Right atrium auricular region (tissue), 2 donors: ENCODE data around the gene NCAPH2. TPM values are rescaled to one million over a fixed set of nuclear protein-coding genes. Genes with fewer than 3 reads are reported as not detected.
A peak's percentile ranks its signal among the peaks of the same experiment; 100 is the strongest.

ENCODE experiments used
- DNase-seq: peaks from one replicate; pipeline ENCODE4 v3.0.0-alpha.2; 2019; ENCODE audit warnings: low spot score
- H3K27ac ChIP-seq, 2 donors: fragments of 200-600 bp; sonication (generic); 1 replicate in 1 of 2; 2 replicates in 1 of 2; pipeline ENCODE4 v1.5.1; 2016 to 2019
- H3K27me3 ChIP-seq, 2 donors: fragments of 200-600 bp; sonication (generic); one replicate each; pipeline versions ENCODE4 v1.5.1 to v1.6.0; 2017 to 2019
- H3K36me3 ChIP-seq: fragments of 200-600 bp; sonication (generic); one replicate; pipeline ENCODE4 v1.5.1; 2016
- H3K4me1 ChIP-seq, 2 donors: fragments of 200-600 bp; sonication (generic); one replicate each; pipeline versions ENCODE4 v1.5.1 to v1.6.0; 2017 to 2019
- H3K4me3 ChIP-seq, 2 donors: fragments of 200-600 bp; sonication (generic); 1 replicate in 1 of 2; 2 replicates in 1 of 2; pipeline ENCODE4 v1.5.1; 2017 to 2019; ENCODE audit warnings: mild to moderate bottlenecking in 1 of 2, moderate library complexity in 1 of 2
- H3K9me3 ChIP-seq, 2 donors: fragments of 200-600 bp; sonication (generic); one replicate each; pipeline ENCODE4 v1.5.1; 2019
- total RNA-seq, 2 donors: library from RNA; depleted of rRNA; stranded (reverse); fragments of >200 nt; gene quantifications; one replicate each; pipeline ENCODE4 v1.1.0, GENCODE V29; 2016
- TF ChIP-seq, protein P1 (sequence below), 2 donors: fragments of 200-600 bp; sonication (generic); IDR thresholded peaks; one replicate each; pipeline ENCODE4 v1.5.1; 2019; ENCODE audit warnings: antibody characterized with exemption in 2 of 2

The NCAPH2 gene
- total RNA-seq, 2 donors from 2014 or later, result 19.5 to 33.4 TPM

DNA sequence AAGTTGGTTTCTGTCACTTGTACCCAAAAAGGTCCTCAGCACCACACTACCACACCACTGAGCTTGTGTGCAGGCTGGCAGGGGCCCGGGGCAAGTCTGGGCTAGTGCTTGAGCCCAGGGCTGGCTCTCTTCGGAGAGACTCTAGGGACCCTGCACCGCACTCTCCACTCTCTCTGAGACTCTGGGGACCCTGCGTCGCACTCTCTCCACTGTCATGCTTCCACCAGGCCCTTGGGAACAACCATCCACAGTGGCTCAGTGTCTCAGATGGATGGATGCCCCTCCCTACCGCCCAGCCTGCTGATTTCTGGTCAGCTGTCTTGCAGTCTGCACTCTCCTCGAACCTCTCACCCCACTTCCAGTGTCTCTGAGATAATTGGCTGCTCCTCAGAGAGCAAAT, 31.2 kb upstream of the NCAPH2 start:
- H3K4me1 ChIP-seq, result peaks cover 0 to 38% of the 10 kb centered on the region in 2 donors
- no peak overlapping the region for H3K27ac ChIP-seq
- no peak for DNase-seq
- peaks cover 7 to 11% of the 10 kb centered on the region in 2 donors for H3K27me3 ChIP-seq
- TF ChIP-seq, protein P1, sequence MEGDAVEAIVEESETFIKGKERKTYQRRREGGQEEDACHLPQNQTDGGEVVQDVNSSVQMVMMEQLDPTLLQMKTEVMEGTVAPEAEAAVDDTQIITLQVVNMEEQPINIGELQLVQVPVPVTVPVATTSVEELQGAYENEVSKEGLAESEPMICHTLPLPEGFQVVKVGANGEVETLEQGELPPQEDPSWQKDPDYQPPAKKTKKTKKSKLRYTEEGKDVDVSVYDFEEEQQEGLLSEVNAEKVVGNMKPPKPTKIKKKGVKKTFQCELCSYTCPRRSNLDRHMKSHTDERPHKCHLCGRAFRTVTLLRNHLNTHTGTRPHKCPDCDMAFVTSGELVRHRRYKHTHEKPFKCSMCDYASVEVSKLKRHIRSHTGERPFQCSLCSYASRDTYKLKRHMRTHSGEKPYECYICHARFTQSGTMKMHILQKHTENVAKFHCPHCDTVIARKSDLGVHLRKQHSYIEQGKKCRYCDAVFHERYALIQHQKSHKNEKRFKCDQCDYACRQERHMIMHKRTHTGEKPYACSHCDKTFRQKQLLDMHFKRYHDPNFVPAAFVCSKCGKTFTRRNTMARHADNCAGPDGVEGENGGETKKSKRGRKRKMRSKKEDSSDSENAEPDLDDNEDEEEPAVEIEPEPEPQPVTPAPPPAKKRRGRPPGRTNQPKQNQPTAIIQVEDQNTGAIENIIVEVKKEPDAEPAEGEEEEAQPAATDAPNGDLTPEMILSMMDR (IDR thresholded peaks at IDR 0.05), result no peak
- H3K36me3 ChIP-seq, result no peaks in the 10 kb centered on the region
- H3K9me3 ChIP-seq, result no peaks in the 10 kb centered on the region
- no peak overlapping the region for H3K4me3 ChIP-seq

DNA sequence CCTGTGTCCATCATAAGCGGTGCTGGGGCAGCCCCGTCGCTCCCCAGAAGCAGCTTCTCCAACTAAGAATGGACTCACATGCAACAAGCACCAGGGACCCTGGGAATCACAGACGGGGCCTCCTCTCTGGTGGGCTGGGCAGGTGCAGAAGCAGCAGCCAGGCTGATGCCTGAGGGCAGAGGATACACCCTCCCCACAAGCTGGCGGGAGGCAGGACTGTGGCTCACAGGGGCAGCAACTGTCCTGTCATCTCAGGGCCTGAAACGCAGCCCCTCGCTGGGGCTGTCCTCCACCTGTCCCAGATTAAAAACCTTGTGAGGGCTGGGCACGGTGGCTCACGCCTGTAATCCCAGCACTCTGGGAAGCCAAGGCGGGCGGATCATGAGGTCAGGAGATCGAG, 30.1 kb upstream of the NCAPH2 start:
- TF ChIP-seq, protein P1 (IDR thresholded peaks at IDR 0.05), result no peak
- peaks cover 12 to 22% of the 10 kb centered on the region in 2 donors for H3K27me3 ChIP-seq
- H3K27ac ChIP-seq, result no peak overlapping the region
- H3K36me3 ChIP-seq, result no peaks in the 10 kb centered on the region
- no peaks in the 10 kb centered on the region for H3K9me3 ChIP-seq
- no peak for DNase-seq
- no peak overlapping the region for H3K4me3 ChIP-seq
- peaks cover 0 to 31% of the 10 kb centered on the region in 2 donors for H3K4me1 ChIP-seq

DNA sequence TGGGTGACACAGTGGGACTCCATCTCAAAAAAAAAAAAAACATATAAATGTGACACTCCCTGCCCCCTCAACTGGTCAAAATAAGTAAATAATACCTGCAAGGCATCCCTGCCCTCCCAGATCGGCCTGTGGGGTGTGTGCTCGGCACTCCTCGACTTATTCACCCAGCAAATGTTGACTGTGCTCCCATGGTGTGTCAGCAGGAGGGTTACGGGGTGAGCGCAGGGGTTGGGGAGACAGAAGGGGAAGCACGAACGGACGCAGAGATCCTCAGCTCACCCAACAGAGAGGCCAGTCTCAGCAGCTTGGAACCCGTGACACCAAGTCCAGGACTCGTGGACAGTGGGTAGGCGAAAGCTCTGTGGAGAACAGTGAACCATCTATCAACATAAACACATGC, 28.3 kb upstream of the NCAPH2 start:
- Histone ChIP-seq H3K27ac (no peak overlapping the region), H3K4me1 (peaks cover 0 to 19% of the 10 kb centered on the region in 2 donors), H3K27me3 (peaks cover 12 to 23% of the 10 kb centered on the region in 2 donors), H3K36me3 (no peaks in the 10 kb centered on the region), H3K4me3 (no peak overlapping the region), H3K9me3 (no peaks in the 10 kb centered on the region)
- TF ChIP-seq, protein P1 (IDR thresholded peaks at IDR 0.05), result no peak
- DNase-seq, result no peak

DNA sequence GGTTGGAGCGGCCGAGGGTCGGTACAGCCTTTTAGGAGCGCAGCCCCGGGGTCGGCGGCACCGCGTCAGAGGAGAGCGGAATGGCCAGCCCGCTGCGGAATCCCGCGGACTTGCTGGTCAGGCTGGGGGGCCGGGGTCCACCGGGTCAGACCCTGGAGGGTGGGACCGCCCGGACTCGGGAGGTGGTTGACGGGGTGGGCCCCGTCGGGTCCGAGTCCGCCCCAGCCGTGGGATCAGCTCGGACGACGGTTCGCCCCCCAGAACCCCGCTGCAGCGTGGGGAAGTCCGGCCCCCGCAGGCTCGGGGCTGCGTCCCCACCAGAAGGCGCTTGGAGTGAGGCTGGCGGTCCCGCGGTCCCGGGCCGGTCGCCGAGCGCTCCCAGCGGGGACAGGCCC, 27.0 kb upstream of the NCAPH2 start:
- TF ChIP-seq, protein P1 (IDR thresholded peaks at IDR 0.05), result no peak
- no peak overlapping the region for H3K27ac ChIP-seq
- DNase-seq, result no peak
- peak overlapping the region; percentile 6 to 44 for H3K4me3 ChIP-seq
- peaks cover 0 to 14% of the 10 kb centered on the region in 2 donors for H3K4me1 ChIP-seq
- H3K27me3 ChIP-seq, result peaks cover 12 to 23% of the 10 kb centered on the region in 2 donors
- no peaks in the 10 kb centered on the region for H3K9me3 ChIP-seq
- H3K36me3 ChIP-seq, result no peaks in the 10 kb centered on the region

DNA sequence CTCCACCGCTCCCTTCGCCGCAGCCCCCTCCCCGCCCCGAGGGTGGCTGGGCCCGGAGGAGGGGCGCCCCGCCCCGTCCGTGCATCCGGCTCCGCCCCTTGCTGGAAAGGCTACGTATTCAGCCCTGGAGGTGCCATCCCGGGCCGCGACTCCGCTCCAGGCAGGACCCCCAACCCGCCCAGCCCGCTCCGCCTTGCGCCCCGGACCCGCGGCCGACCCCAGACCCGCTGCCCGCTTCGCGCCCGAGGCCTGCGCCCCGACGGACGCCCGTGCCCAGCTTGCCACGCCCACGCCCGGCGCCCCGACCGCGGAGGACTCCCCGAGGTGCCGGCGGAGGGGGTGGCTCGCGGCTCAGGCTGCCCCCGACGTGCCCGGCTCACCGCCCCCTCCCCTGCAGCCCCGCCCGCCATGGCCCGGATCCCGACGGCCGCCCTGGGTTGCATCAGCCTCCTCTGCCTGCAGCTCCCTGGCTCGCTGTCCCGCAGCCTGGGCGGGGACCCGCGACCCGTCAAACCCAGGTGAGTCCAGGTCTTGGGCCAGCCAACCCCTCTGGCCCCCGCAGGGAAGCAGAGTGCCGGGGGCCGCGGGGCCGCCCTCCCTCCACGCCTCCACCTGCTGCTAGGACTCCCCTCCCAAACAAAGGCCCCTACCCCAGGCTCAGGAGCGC, 26.5 kb upstream of the NCAPH2 start, which contains the start of gene ADM2:
Gene ADM2, plus strand, starts transcription at position 104 of the 667 bp plus-strand sequence. Its CDS starts 305 bp downstream, at position 409.
- TF ChIP-seq, protein P1 (IDR thresholded peaks at IDR 0.05), result no peak
- peaks cover 12 to 23% of the 10 kb centered on the region in 2 donors for H3K27me3 ChIP-seq
- peaks cover 0 to 14% of the 10 kb centered on the region in 2 donors for H3K4me1 ChIP-seq
- H3K36me3 ChIP-seq, result no peaks in the 10 kb centered on the region
- peak within 1 kb of the TSS; percentile 6 to 44 for H3K4me3 ChIP-seq
- DNase-seq, result no peak
- H3K27ac ChIP-seq, result no peak within 1 kb of the TSS
- no peaks in the 10 kb centered on the region for H3K9me3 ChIP-seq
